Thyroid gland (tissue), 4 donors: Measurements from ENCODE around the gene RILPL2.

Source experiments
- POLR2A ChIP-seq, 2 donors: fragments of 450-650 bp; IDR thresholded peaks; one replicate each; pipeline ENCODE4 v1.6.1; 2017; ENCODE audit warnings: antibody characterized with exemption in 2 of 2, mild to moderate bottlenecking in 2 of 2, moderate library complexity in 1 of 2
- TF ChIP-seq, protein P1 (sequence below), 6 experiments: fragments of 200-600 bp in 3 of 6; fragments of 450-650 bp in 3 of 6; sonication (generic) in 3 of 6; IDR thresholded peaks; one replicate each; pipeline ENCODE4 v1.5.1; 2016 to 2019; ENCODE audit warnings: antibody characterized with exemption in 6 of 6, mild to moderate bottlenecking in 2 of 6, inconsistent platforms in 1 of 6, moderate library complexity in 1 of 6

DNA sequence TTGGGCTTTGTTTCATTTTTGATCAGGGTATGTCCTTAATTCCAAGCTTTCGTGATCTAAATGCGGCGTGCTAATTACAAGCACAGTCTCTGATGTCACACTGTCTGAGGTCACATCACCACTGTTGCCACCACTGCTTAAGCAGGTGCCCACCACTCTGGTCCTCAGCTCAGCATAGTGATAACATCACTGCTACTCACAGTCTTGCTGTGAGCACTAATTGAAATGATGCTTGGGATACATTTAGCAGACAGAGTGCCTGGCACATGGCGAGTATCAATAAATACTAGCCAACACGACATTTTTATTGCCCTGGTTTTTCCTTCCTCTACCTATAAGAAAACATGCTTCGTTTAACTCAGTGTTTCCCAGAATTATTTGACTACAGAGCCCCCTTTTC is 7.9 kb downstream of the RILPL2 start:
- TF ChIP-seq, protein P1, sequence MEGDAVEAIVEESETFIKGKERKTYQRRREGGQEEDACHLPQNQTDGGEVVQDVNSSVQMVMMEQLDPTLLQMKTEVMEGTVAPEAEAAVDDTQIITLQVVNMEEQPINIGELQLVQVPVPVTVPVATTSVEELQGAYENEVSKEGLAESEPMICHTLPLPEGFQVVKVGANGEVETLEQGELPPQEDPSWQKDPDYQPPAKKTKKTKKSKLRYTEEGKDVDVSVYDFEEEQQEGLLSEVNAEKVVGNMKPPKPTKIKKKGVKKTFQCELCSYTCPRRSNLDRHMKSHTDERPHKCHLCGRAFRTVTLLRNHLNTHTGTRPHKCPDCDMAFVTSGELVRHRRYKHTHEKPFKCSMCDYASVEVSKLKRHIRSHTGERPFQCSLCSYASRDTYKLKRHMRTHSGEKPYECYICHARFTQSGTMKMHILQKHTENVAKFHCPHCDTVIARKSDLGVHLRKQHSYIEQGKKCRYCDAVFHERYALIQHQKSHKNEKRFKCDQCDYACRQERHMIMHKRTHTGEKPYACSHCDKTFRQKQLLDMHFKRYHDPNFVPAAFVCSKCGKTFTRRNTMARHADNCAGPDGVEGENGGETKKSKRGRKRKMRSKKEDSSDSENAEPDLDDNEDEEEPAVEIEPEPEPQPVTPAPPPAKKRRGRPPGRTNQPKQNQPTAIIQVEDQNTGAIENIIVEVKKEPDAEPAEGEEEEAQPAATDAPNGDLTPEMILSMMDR (IDR thresholded peaks at IDR 0.05): no peak
- TF ChIP-seq POLR2A (IDR thresholded peaks at IDR 0.05): no peak
